GM12872 (cell line): ENCODE data around the gene TAF11L9.
"Not testable (repeated sequence)": the region's sequence is repeated elsewhere in the genome, so short reads cannot be mapped to it uniquely, and the experiment has no call there.

Experiments
- CTCF ChIP-seq: IDR thresholded peaks from 3 replicates; pipeline ENCODE4 v1.5.1; 2011; ENCODE audit warnings: low read depth, mild to moderate bottlenecking, low read length, moderate library complexity; ENCODE audit not compliant: insufficient read depth

TAF11L9 gene

GRCh38 chr5:17594255-17594654 is at the start of gene TAF11L9:
TAF11L9 (minus strand) TSS chr5:17594394.
- TF ChIP-seq CTCF = not testable (repeated sequence)

GRCh38 chr5:17634160-17634559 is 40.0 kb upstream of the TAF11L9 start, which contains the start of gene TAF11L14:
TAF11L14 (plus strand) TSS chr5:17634460.
- TF ChIP-seq CTCF = no peak

- TF ChIP-seq CTCF = not testable (repeated sequence)
Observed at GRCh38 chr5:17631788-17632187, 37.6 kb upstream of the TAF11L9 start, which contains the start of gene TAF11L13. TAF11L13 (plus strand) TSS chr5:17632088.

- TF ChIP-seq CTCF = no peak
Observed at GRCh38 chr5:17625686-17626085, 31.5 kb upstream of the TAF11L9 start.

GRCh38 chr5:17620627-17621026 is 26.4 kb upstream of the TAF11L9 start:
- TF ChIP-seq CTCF = 0 out of 3 replicates have a peak, but pooled peaks have one; percentile 25

- TF ChIP-seq CTCF = no peak
Observed at GRCh38 chr5:17619354-17619753, 25.2 kb upstream of the TAF11L9 start.

GRCh38 chr5:17614872-17615605 is 20.8 kb upstream of the TAF11L9 start:
- no peak for TF ChIP-seq CTCF
